HepG2 (cell line): Measurements from ENCODE around the gene RREB1. TPM values are rescaled to one million over a fixed set of nuclear protein-coding genes. Genes with fewer than 3 reads are reported as not detected.
A peak's percentile ranks its signal among the peaks of the same experiment; 100 is the strongest.

Experiments used
- AHDC1 ChIP-seq: sonication (generic); formaldehyde crosslinking; IDR thresholded peaks from 2 replicates; pipeline ENCODE4 v1.5.1; 2020; ENCODE audit warnings: mild to moderate bottlenecking, missing genetic modification reagents, borderline replicate concordance
- BHLHE40 ChIP-seq: IDR thresholded peaks from 2 replicates; pipeline ENCODE4 v1.6.1; 2011; ENCODE audit warnings: low read length, improper control_type of control experiment
- CERS6 ChIP-seq: sonication (generic); formaldehyde crosslinking; IDR thresholded peaks from 2 replicates; pipeline ENCODE4 v1.5.0; 2020; ENCODE audit warnings: missing genetic modification reagents
- HMGA1 ChIP-seq: sonication (generic); formaldehyde crosslinking; conservative IDR thresholded peaks from 2 replicates; pipeline ENCODE4 v1.4.0; 2020; ENCODE audit warnings: missing genetic modification reagents
- MYNN ChIP-seq: sonication (generic); formaldehyde crosslinking; IDR thresholded peaks from 2 replicates; pipeline ENCODE4 v1.4.0; 2020; ENCODE audit warnings: mild to moderate bottlenecking, low read depth, missing genetic modification reagents
- SMC3 ChIP-seq: IDR thresholded peaks from 2 replicates; pipeline ENCODE4 v1.6.1; 2011; ENCODE audit warnings: low read length, improper control_type of control experiment
- SSRP1 ChIP-seq: IDR thresholded peaks from 2 replicates; pipeline ENCODE4 v1.6.1; 2016; ENCODE audit warnings: control low read depth
- ZFYVE20 ChIP-seq: sonication (generic); formaldehyde crosslinking; IDR thresholded peaks from 2 replicates; pipeline ENCODE4 v1.8.0; 2023; ENCODE audit warnings: low read depth, mild to moderate bottlenecking, moderate library complexity, missing genetic modification reagents, borderline replicate concordance
- ZIK1 ChIP-seq: sonication (generic); formaldehyde crosslinking; IDR thresholded peaks from 2 replicates; pipeline ENCODE4 v1.5.0; 2020; ENCODE audit warnings: mild to moderate bottlenecking, low read depth, missing genetic modification reagents, borderline replicate concordance
- ZNF17 ChIP-seq: sonication (generic); formaldehyde crosslinking; IDR thresholded peaks from 2 replicates; pipeline ENCODE4 v1.5.0; 2020; ENCODE audit warnings: mild to moderate bottlenecking, missing genetic modification reagents
- ZNF337 ChIP-seq: sonication (generic); formaldehyde crosslinking; IDR thresholded peaks from 2 replicates; pipeline ENCODE4 v1.5.1; 2020; ENCODE audit warnings: missing genetic modification reagents, low read depth, mild to moderate bottlenecking, borderline replicate concordance
- ZNF747 ChIP-seq: sonication (generic); formaldehyde crosslinking; IDR thresholded peaks from 2 replicates; pipeline ENCODE4 v1.8.1; 2023; ENCODE audit warnings: missing genetic modification reagents, mild to moderate bottlenecking, borderline replicate concordance
- polyA plus RNA-seq, 8 experiments: library from polyadenylated mRNA; depleted of rRNA in 3 of 8; stranded (reverse) in 7 of 8; unstranded in 1 of 8; fragments of >200 nt; fragmentation: Illumina TruSeq in 4 of 8; extraction: Trizol in 4 of 8; gene quantifications; 2 replicates each; pipeline versions ENCODE4 v1.2.1 to v1.2.3, GENCODE V29; 2011 to 2016; ENCODE audit warnings: low read depth in 4 of 8, missing spikeins in 1 of 8, mixed read lengths in 1 of 8; ENCODE audit not compliant: insufficient read depth in 1 of 8
- total RNA-seq, 5 experiments: library from RNA; depleted of rRNA; stranded (reverse); fragments of >200 nt; fragmentation: Illumina TruSeq; extraction: Trizol; gene quantifications; 2 replicates each; pipeline ENCODE4 v1.2.3, GENCODE V29; 2016; ENCODE audit warnings: low read depth in 1 of 5
- TF ChIP-seq, protein P1 (sequence below): IDR thresholded peaks from 2 replicates; pipeline ENCODE4 v1.4.0; 2020; ENCODE audit warnings: mild to moderate bottlenecking, missing genetic modification reagents

The RREB1 gene
- total and polyA plus RNA-seq, 2 of the 13 experiments (the other 11 are each of a cell fraction or from before 2014, with no cell fraction given), result 6.1 to 23.2 TPM

DNA sequence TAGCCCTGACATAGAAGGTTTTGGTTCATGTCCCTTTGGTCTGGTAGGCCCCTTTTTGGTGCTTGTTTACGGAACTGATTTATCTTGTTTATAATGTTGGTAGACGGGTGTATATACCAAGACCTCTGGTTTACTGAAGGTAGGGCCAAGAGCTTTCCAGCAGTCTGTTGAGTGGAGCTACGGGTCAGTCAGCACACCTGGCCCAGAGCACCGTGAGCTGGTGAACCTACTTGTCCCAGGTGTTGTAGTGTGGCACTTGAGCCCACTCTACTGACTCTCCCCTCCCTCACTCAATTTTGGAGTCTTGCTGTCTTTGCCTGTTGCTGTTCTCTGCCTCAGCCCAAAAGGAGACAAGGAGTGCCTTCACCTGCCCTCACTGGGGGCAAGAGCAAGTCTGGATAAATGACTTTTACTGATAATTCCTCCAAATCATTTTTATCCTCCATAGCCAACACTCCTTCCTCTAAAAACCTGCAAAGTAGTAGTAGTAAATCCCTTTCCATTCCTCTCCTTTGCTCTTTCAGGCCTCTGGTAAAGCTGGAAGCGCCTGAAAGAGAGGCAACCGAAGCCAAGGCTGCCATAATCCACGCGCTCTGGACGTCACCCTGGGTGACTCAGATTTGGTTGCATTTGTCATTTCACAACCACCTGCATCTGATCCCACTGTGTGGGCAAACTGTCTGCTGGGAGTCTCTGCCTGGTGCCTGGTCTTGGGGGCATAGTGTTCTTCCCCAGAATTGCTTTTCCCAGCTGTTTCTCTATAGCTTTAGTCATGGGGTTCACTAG, 22.2 kb downstream of the RREB1 start (continued):
- TF ChIP-seq ZIK1 (CRISPR knock-in tag) (no peak), SSRP1 (CRISPR knock-in tag) (no peak), AHDC1 (CRISPR knock-in tag) (no peak), HMGA1 (CRISPR knock-in tag) (no peak), CERS6 (no peak), MYNN (CRISPR knock-in tag) (no peak), ZNF17 (CRISPR knock-in tag) (no peak), ZFYVE20 (CRISPR knock-in tag) (no peak), BHLHE40 (0 out of 2 replicates have a peak, but pooled peaks have one; percentile 11), ZNF337 (CRISPR knock-in tag) (no peak), SMC3 (peak; percentile 10; the same call in 1 of the 2 replicates), ZNF747 (CRISPR knock-in tag) (no peak)
- TF ChIP-seq, protein P1, sequence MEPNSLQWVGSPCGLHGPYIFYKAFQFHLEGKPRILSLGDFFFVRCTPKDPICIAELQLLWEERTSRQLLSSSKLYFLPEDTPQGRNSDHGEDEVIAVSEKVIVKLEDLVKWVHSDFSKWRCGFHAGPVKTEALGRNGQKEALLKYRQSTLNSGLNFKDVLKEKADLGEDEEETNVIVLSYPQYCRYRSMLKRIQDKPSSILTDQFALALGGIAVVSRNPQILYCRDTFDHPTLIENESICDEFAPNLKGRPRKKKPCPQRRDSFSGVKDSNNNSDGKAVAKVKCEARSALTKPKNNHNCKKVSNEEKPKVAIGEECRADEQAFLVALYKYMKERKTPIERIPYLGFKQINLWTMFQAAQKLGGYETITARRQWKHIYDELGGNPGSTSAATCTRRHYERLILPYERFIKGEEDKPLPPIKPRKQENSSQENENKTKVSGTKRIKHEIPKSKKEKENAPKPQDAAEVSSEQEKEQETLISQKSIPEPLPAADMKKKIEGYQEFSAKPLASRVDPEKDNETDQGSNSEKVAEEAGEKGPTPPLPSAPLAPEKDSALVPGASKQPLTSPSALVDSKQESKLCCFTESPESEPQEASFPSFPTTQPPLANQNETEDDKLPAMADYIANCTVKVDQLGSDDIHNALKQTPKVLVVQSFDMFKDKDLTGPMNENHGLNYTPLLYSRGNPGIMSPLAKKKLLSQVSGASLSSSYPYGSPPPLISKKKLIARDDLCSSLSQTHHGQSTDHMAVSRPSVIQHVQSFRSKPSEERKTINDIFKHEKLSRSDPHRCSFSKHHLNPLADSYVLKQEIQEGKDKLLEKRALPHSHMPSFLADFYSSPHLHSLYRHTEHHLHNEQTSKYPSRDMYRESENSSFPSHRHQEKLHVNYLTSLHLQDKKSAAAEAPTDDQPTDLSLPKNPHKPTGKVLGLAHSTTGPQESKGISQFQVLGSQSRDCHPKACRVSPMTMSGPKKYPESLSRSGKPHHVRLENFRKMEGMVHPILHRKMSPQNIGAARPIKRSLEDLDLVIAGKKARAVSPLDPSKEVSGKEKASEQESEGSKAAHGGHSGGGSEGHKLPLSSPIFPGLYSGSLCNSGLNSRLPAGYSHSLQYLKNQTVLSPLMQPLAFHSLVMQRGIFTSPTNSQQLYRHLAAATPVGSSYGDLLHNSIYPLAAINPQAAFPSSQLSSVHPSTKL (CRISPR knock-in tag), result 0 out of 2 replicates have a peak, but pooled peaks have one; percentile 37
